Stimulated activated naive B cell treated with anti-CD40 and anti-IgM and Interleukin-4, amounts not matched to agents 10 μg/mL and 1 μg/mL and 100 μg/mL, for 72 hours (primary cell): ENCODE data around the gene UGT1A8.

ENCODE experiments used
- ATAC-seq, 2 donors: fragments of 150-1000 bp; cut with Tn5 transposase; replicated peaks; 2 replicates each; pipeline ENCODE4 v1.10.0; 2021; ENCODE audit warnings: moderate library complexity in 1 of 2
- DNase-seq: peaks from one replicate; pipeline ENCODE4 v3.0.0; 2021
- H3K27ac Mint-ChIP-seq: one replicate; pipeline ENCODE4 v1.8.0; 2022; ENCODE audit warnings: mild to moderate bottlenecking, mixed read lengths
- H3K27me3 Mint-ChIP-seq, 2 donors: one replicate each; pipeline ENCODE4 v1.8.0; 2022; ENCODE audit warnings: mixed read lengths in 2 of 2
- H3K36me3 Mint-ChIP-seq, 2 donors: one replicate each; pipeline ENCODE4 v1.8.0; 2022; ENCODE audit warnings: mixed read lengths in 2 of 2, mild to moderate bottlenecking in 1 of 2
- H3K4me1 Mint-ChIP-seq, 2 donors: one replicate each; pipeline ENCODE4 v1.8.0; 2022; ENCODE audit warnings: mixed read lengths in 2 of 2, mild to moderate bottlenecking in 1 of 2
- H3K4me3 Mint-ChIP-seq, 2 donors: one replicate each; pipeline ENCODE4 v1.8.0; 2022; ENCODE audit warnings: mild to moderate bottlenecking in 2 of 2, mixed read lengths in 2 of 2, moderate library complexity in 1 of 2
- H3K9me3 Mint-ChIP-seq, 2 donors: one replicate each; pipeline ENCODE4 v1.8.0; 2022; ENCODE audit warnings: mixed read lengths in 2 of 2, mild to moderate bottlenecking in 1 of 2

Gene UGT1A8

GRCh38 chr2:233817995-233818638, 200.7 kb downstream of the UGT1A8 start:
- Mint-ChIP-seq H3K27ac (no peak overlapping the region), H3K4me1 (no peaks in the 10 kb centered on the region), H3K27me3 (peaks cover 9 to 29% of the 10 kb centered on the region in 2 donors), H3K4me3 (no peak overlapping the region), H3K9me3 (peaks cover 0 to 2% of the 10 kb centered on the region in 2 donors), H3K36me3 (no peaks in the 10 kb centered on the region)
- ATAC-seq (no peak), DNase-seq (no peak)

GRCh38 chr2:233818639-233819621, 201.5 kb downstream of the UGT1A8 start:
- Mint-ChIP-seq H3K9me3 (peaks cover 0 to under 1% of the 10 kb centered on the region in 2 donors), H3K27me3 (peaks cover 9 to 26% of the 10 kb centered on the region in 2 donors), H3K36me3 (no peaks in the 10 kb centered on the region), H3K4me3 (no peak overlapping the region), H3K27ac (no peak overlapping the region), H3K4me1 (no peaks in the 10 kb centered on the region)
- DNase-seq (no peak), ATAC-seq (no peak)

- no peaks in the 10 kb centered on the region for H3K36me3 Mint-ChIP-seq
- ATAC-seq (no peak), DNase-seq (no peak)
- H3K4me3 Mint-ChIP-seq = no peak overlapping the region
- H3K27ac Mint-ChIP-seq = no peak overlapping the region
- peaks cover 9 to 14% of the 10 kb centered on the region in 2 donors for H3K27me3 Mint-ChIP-seq
- H3K4me1 Mint-ChIP-seq = no peaks in the 10 kb centered on the region
- H3K9me3 Mint-ChIP-seq = no peaks in the 10 kb centered on the region
These were observed 202.7 kb downstream of the UGT1A8 start for GRCh38 chr2:233819884-233820773.

GRCh38 chr2:233820774-233821105, 203.3 kb downstream of the UGT1A8 start:
- Mint-ChIP-seq H3K27ac (no peak overlapping the region), H3K27me3 (peaks cover 9 to 14% of the 10 kb centered on the region in 2 donors), H3K4me3 (no peak overlapping the region), H3K9me3 (no peaks in the 10 kb centered on the region), H3K36me3 (no peaks in the 10 kb centered on the region), H3K4me1 (no peaks in the 10 kb centered on the region)
- ATAC-seq = no peak
- DNase-seq = no peak

GRCh38 chr2:233821196-233821595, 203.8 kb downstream of the UGT1A8 start:
- Mint-ChIP-seq H3K36me3 (no peaks in the 10 kb centered on the region), H3K9me3 (peaks cover 0 to 1% of the 10 kb centered on the region in 2 donors), H3K27me3 (peaks cover 9 to 11% of the 10 kb centered on the region in 2 donors), H3K27ac (no peak overlapping the region), H3K4me3 (no peak overlapping the region), H3K4me1 (no peaks in the 10 kb centered on the region)
- no peak for DNase-seq
- ATAC-seq = no peak

GRCh38 chr2:233821709-233822100, 204.3 kb downstream of the UGT1A8 start:
- Mint-ChIP-seq H3K4me1 (no peaks in the 10 kb centered on the region), H3K27me3 (peaks cover 6 to 9% of the 10 kb centered on the region in 2 donors)

GRCh38 chr2:233822101-233822771, 204.8 kb downstream of the UGT1A8 start:
- H3K4me3 Mint-ChIP-seq = no peak overlapping the region
- no peaks in the 10 kb centered on the region for H3K4me1 Mint-ChIP-seq
- H3K27ac Mint-ChIP-seq = no peak overlapping the region
- ATAC-seq = no peak
- peaks cover 0 to 2% of the 10 kb centered on the region in 2 donors for H3K9me3 Mint-ChIP-seq
- H3K36me3 Mint-ChIP-seq = no peaks in the 10 kb centered on the region
- DNase-seq = no peak
- peaks cover 2 to 6% of the 10 kb centered on the region in 2 donors for H3K27me3 Mint-ChIP-seq

More at GRCh38 chr2:233821709-233822100, 204.3 kb downstream of the UGT1A8 start:
- Mint-ChIP-seq H3K4me3 (no peak overlapping the region), H3K27ac (no peak overlapping the region), H3K9me3 (peaks cover 0 to 2% of the 10 kb centered on the region in 2 donors), H3K36me3 (no peaks in the 10 kb centered on the region)
- DNase-seq (no peak), ATAC-seq (no peak)
